Colonic mucosa (tissue), 4 donors: ENCODE measurements around the gene GALNT9. TPM values are rescaled to one million over a fixed set of nuclear protein-coding genes. Genes with fewer than 3 reads are reported as not detected.

ENCODE experiments used
- DNase-seq: peaks from one replicate; pipeline ENCODE4 v3.0.0-alpha.2; 2020
- H3K27ac ChIP-seq: fragments of 200-600 bp; one replicate; pipeline ENCODE4 v1.8.0; 2021
- H3K27me3 ChIP-seq: fragments of 200-600 bp; one replicate; pipeline ENCODE4 v1.8.0; 2021
- H3K36me3 ChIP-seq: fragments of 200-600 bp; one replicate; pipeline ENCODE4 v1.8.0; 2021
- H3K4me1 ChIP-seq: fragments of 200-600 bp; one replicate; pipeline ENCODE4 v1.8.0; 2021; ENCODE audit warnings: mild to moderate bottlenecking
- H3K4me3 ChIP-seq: fragments of 200-600 bp; one replicate; pipeline ENCODE4 v1.8.0; 2021
- H3K9ac ChIP-seq, 2 donors: one replicate each; pipeline ENCODE4 v1.7.0; 2013; ENCODE audit warnings: control low read depth in 2 of 2, low read depth in 2 of 2, low read length in 2 of 2
- H3K9me3 ChIP-seq: fragments of 200-600 bp; one replicate; pipeline ENCODE4 v1.8.0; 2021
- CTCF ChIP-seq: fragments of 200-600 bp; IDR thresholded peaks from one replicate; pipeline ENCODE4 v1.8.0; 2022; ENCODE audit warnings: antibody characterized with exemption, mild to moderate bottlenecking
- intact Hi-C: fragments of 100-400 bp; cut with DNase I; formaldehyde crosslinking; loops from one replicate; pipeline ENCODE4 v1.14.1; 2022
- total RNA-seq, 2 donors: library from RNA; stranded (reverse); fragmentation: NEBNext Ultra II Directional in 1 of 2; extraction: Animal tissue kit (Norgen Biotek cat#: 25700) in 1 of 2; gene quantifications; one replicate each; pipeline ENCODE4 v1.2.1, GENCODE V29; 2021
- donor health status: healthy.
- donor health status: DM: no; HTN: no; CAD: no.
- donor health status: DM: no; HTN: no; CAD: no.

The GALNT9 gene
- total RNA-seq, 2 donors from 2014 or later = 0.45 TPM; not detected in 1

- no peak overlapping the region for H3K4me3 ChIP-seq
- H3K4me1 ChIP-seq = no peaks in the 10 kb centered on the region
- no peaks in the 10 kb centered on the region for H3K36me3 ChIP-seq
- no peaks in the 10 kb centered on the region for H3K27me3 ChIP-seq
- no peak overlapping the region for H3K9ac ChIP-seq
- no peak for DNase-seq
- intact Hi-C loops = loop anchor here (2.0 to 10.0 kb wide), 2 partner anchors 63 to 459 kb away; partner anchors contain the start of genes LRCOL1 and P2RX2
- no peaks in the 10 kb centered on the region for H3K9me3 ChIP-seq
- TF ChIP-seq CTCF = no peak
- H3K27ac ChIP-seq = no peak overlapping the region
Measured at GRCh38 chr12:132155771-132156572, 173.4 kb downstream of the GALNT9 start.

- Histone ChIP-seq H3K9me3 (no peaks in the 10 kb centered on the region), H3K4me3 (no peak overlapping the region), H3K36me3 (no peaks in the 10 kb centered on the region), H3K27me3 (no peaks in the 10 kb centered on the region), H3K27ac (no peak overlapping the region), H3K9ac (no peak overlapping the region), H3K4me1 (no peaks in the 10 kb centered on the region)
- TF ChIP-seq CTCF = no peak
- intact Hi-C loops = loop anchor here (2.0 to 10.0 kb wide), 3 partner anchors 64 to 460 kb away; partner anchors contain the start of genes LRCOL1 and P2RX2
- DNase-seq = no peak
Measured at GRCh38 chr12:132154941-132155770, 174.2 kb downstream of the GALNT9 start.

DNA sequence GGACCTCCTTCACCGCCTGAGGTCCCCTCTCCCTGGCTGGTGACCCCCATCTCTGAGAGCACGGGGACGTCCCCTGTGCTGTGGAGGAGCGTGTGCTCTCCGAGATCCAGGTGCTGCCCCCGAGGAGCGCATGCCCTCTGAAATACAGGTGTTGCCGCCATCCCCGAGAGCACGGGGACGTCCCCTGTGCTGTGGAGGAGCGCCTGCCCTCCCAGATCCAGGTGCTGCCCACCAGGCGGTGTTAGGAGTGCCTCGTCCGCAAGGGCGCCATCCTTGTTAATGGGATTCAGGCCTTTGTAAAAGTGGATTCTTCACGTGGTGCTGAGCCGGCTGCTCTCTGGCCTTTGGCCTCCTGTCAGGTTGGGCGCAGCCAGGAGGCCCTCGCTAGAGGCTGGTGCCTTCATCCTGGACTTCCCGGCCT, 175.0 kb downstream of the GALNT9 start:
- no peaks in the 10 kb centered on the region for H3K4me1 ChIP-seq
- intact Hi-C loops = loop anchor here (2.0 to 10.0 kb wide), 3 partner anchors 64 to 460 kb away; partner anchors contain the start of genes LRCOL1 and P2RX2
- no peak overlapping the region for H3K4me3 ChIP-seq
- DNase-seq = no peak
- no peak overlapping the region for H3K27ac ChIP-seq
- H3K27me3 ChIP-seq = no peaks in the 10 kb centered on the region
- no peaks in the 10 kb centered on the region for H3K36me3 ChIP-seq
- TF ChIP-seq CTCF = no peak
- H3K9ac ChIP-seq = peak overlapping the region; percentile 33 to 46
- H3K9me3 ChIP-seq = no peaks in the 10 kb centered on the region

DNA sequence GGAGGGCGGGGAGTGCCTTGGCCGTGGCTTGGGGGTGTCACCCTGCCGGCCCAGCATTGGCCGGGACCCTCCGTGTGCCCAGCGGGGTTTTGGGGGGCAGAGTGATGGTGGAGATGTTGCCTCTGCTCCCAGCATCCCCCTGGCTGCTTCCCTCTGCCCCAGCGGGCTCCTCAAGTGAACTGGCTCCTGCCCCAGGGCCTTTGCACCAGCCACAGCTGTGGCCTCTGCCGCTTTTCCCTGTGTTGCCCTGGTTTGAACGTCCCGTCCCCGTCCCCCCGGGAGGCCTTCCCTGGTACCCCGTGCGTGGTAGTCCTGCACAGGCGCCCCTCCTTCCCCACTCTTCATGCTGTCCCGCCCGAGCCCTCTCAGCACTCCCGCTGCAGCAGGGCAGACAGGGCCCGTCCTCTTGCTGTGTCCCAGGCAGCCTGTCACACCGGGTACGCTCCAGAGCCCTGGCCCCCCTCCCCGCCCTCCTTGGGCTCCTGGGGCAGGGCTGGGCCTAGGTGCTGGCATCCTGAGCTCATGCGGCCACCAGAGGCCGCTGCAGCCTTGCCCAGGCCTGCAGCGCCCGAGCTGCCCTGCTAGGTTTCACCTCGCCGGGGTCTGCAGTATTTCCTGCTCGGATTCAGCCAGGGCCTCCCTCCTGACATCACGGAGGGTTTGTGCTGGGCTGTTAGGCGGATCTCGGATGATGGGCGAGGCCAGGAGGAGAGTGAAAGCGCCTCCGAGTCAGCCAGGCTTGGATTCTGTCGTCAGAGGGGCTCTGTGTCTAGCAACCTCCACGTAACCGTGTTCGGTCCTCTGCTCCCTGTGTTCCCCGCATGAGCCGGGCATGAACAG, 175.7 kb downstream of the GALNT9 start:
- peak overlapping the region; percentile 33 to 46 for H3K9ac ChIP-seq
- peak; percentile 50 for DNase-seq
- no peak overlapping the region for H3K4me3 ChIP-seq

More for the DNA sequence above, 175.7 kb downstream of the GALNT9 start:
- Histone ChIP-seq H3K9me3 (no peaks in the 10 kb centered on the region), H3K36me3 (no peaks in the 10 kb centered on the region), H3K27ac (no peak overlapping the region), H3K4me1 (no peaks in the 10 kb centered on the region), H3K27me3 (no peaks in the 10 kb centered on the region)
- TF ChIP-seq CTCF = peak; percentile 92
- intact Hi-C loops = loop anchor here (2.0 to 10.0 kb wide), 3 partner anchors 65 to 461 kb away; partner anchors contain the start of genes LRCOL1 and P2RX2
